ENCODE data around the gene MYPN.
"Not testable (repeated sequence)": the region's sequence is repeated elsewhere in the genome, so short reads cannot be mapped to it uniquely, and the experiment has no call there.

Gene MYPN

GRCh38 chr10:68109331-68109730 is at the start of gene MYPN:
Gene MYPN (plus strand): TSS chr10:68109488. CDS start chr10:68121439, 11,951 bp downstream.
- no peaks in the 10 kb centered on the region for H3K9me3 ChIP-seq (ENCODE audit: control insufficient read depth, insufficient read depth, low read length)
- no peaks in the 10 kb centered on the region for H3K36me3 ChIP-seq (ENCODE audit: insufficient read depth, low read length)
- no peaks in the 10 kb centered on the region; the same call in 1 of the 2 replicates for H3K4me1 ChIP-seq (ENCODE audit: insufficient read depth, low read length)
- no peak within 1 kb of the TSS for H3K9ac ChIP-seq (ENCODE audit: low read depth, low read length)

DNA sequence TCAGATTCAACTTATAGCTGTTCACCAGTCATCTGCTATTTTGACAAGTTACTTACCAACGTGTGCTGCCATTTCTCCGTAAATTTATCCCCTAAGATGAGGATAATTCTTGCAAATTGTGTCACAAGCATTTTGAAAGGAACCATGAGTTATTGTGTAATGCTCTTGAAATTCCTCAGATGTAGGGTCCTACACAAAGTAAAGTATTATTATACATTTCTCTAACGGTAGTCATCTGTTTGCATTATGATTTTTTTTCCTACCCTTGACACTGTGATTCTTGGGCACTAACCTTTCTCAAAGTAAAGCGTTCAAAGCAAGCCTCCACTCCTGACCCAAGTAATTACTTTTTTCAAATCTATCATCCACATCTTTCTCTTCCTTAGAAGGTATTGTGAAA is 42.3 kb upstream of the MYPN start:
- Histone ChIP-seq H3K4me1 (ENCODE audit: insufficient read depth, low read length) (0 out of 2 replicates have a peak, but pooled peaks cover 9% of the 10 kb centered on the region), H3K36me3 (ENCODE audit: insufficient read depth, low read length) (no peaks in the 10 kb centered on the region), H3K9me3 (ENCODE audit: control insufficient read depth, insufficient read depth, low read length) (no peaks in the 10 kb centered on the region), H3K9ac (ENCODE audit: low read depth, low read length) (no peak overlapping the region)

DNA sequence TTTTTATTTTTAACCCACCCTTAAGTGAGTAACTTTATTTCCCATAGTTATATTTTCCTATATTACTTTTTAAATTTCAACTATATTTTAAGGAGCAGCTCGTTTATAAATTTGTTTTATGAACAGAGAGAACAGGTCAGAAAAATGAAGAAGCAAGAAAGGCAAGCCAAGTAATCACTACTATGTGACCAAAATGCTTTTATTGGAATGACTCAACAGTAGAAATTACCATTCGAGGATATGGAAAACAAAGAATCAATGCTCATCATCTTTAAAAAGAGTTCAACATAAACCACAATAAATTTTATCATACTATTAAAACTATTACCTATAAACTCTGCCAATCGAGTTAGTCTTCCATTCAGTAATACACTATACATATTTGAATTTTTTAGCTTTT is 41.8 kb upstream of the MYPN start:
- Histone ChIP-seq H3K9me3 (ENCODE audit: control insufficient read depth, insufficient read depth, low read length) (no peaks in the 10 kb centered on the region), H3K4me1 (ENCODE audit: insufficient read depth, low read length) (0 out of 2 replicates have a peak, but pooled peaks cover 9% of the 10 kb centered on the region), H3K9ac (ENCODE audit: low read depth, low read length) (no peak overlapping the region), H3K36me3 (ENCODE audit: insufficient read depth, low read length) (no peaks in the 10 kb centered on the region)

GRCh38 chr10:68073631-68074030 is 35.7 kb upstream of the MYPN start:
- Histone ChIP-seq H3K36me3 (ENCODE audit: insufficient read depth, low read length) (no peaks in the 10 kb centered on the region), H3K9ac (ENCODE audit: low read depth, low read length) (peak overlapping the region; percentile 99), H3K9me3 (ENCODE audit: control insufficient read depth, insufficient read depth, low read length) (no peaks in the 10 kb centered on the region), H3K4me1 (ENCODE audit: insufficient read depth, low read length) (peaks cover 13% of the 10 kb centered on the region; the same call in 1 of the 2 replicates)

DNA sequence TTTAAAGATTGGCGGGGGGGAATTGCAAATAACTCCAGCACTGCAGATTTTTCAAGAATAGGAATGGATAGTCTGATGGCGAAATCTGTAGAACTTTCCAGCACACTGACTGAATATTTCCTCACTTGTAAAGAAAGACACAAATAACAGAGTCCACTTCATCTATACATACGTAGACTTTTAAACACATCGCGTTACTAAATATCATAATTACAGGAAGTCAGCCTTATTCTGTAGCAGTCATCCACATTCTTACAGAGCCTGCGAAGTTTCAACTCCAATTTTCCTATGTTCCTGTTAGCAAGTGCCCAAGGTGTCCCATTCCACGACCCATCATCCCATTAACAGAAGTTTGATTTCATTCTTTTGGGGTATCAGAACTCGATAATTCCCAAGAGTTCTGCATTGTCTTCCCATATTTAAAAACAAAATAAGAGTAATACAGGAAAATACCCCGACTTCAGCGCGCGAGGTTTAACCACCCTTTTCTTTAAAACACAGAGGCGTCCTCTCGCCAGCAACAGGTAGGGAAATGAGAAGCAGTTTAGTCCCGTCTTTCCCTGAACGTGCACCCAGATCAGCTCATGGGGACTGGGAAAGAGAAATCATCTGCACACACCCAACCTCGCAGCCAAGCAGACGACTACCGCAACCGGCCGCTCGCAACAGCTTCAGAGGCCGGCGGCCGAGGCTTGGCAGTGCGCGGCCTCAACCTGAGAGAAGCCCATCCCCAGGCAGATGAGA is 35.1 kb upstream of the MYPN start:
- peak overlapping the region; percentile 99 for H3K9ac ChIP-seq (ENCODE audit: low read depth, low read length)
- H3K4me1 ChIP-seq (ENCODE audit: insufficient read depth, low read length) = peaks cover 13% of the 10 kb centered on the region; the same call in 1 of the 2 replicates
- H3K36me3 ChIP-seq (ENCODE audit: insufficient read depth, low read length) = no peaks in the 10 kb centered on the region
- H3K9me3 ChIP-seq (ENCODE audit: control insufficient read depth, insufficient read depth, low read length) = no peaks in the 10 kb centered on the region

DNA sequence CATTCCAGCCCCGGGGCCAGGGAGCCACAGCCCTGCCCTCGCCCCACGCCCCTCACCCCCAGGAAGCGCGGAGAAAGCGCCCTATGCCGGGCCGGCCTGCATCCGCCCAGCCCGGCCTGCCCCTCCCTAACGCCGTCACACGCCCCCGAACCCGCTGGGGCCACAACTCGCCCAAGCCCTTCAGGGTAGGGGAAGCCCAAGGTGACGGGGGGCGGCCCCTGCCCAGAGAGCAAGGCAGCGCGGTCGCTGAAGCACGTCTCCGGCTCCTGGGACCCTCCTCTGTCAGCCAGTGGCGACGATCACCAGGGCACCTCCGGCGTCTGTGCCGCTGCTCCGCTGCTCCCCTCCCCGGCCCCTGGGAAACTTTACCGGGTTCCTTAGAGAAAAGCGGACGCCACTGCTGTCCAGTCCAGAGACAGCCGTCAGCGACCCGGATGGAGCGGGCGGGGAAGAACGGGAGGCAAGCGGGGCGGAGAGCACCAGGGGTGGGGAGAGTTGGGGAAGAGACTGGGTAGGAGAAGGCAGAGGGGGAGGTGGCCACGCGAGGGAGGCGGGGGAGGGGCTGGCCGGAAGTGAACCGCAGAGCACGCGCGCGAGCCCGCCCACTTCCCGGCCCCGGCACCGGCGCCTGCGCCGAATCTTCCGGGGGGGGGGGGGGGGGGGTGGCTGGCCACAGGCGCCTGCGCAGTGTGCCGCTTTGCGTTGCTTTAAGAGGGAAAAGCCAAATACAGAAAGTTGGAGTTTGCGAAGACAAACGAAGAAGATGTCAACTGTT is 34.3 kb upstream of the MYPN start, which contains the start of gene HERC4:
Gene HERC4, minus strand, starts transcription at position 509 of the 775 bp plus-strand sequence. CDS start 2,175 bp downstream, outside the sequence.
- Histone ChIP-seq H3K9me3 (ENCODE audit: control insufficient read depth, insufficient read depth, low read length) (no peaks in the 10 kb centered on the region), H3K36me3 (ENCODE audit: insufficient read depth, low read length) (no peaks in the 10 kb centered on the region), H3K4me1 (ENCODE audit: insufficient read depth, low read length) (peaks cover 13% of the 10 kb centered on the region; the same call in 1 of the 2 replicates), H3K9ac (ENCODE audit: low read depth, low read length) (peak within 1 kb of the TSS; percentile 99)

DNA sequence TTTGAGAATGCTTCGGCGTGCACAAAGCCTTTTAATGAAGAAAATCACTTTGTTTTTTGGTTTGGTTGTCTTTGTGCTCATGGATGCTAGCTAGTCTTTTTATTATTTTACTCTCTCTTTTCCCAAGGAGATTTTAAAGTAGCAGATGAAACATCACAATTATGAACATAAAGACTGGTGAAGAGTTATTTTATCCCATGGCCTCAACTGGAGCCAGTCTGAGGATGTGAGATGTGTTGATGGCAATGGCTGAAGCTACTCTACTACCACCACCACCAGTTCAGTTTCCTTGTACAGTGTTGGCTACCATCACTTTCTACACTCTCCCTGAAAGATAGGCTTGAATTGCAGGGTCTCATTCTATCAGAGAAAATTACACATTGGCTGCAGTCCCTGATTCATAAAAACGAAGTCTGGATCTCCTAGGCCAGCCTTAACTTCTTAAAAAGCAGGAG is 33.7 kb upstream of the MYPN start:
- H3K4me1 ChIP-seq (ENCODE audit: insufficient read depth, low read length) = peaks cover 13% of the 10 kb centered on the region; the same call in 1 of the 2 replicates
- H3K9me3 ChIP-seq (ENCODE audit: control insufficient read depth, insufficient read depth, low read length) = no peaks in the 10 kb centered on the region
- peak overlapping the region; percentile 50; the same call in 1 of the 2 replicates for H3K9ac ChIP-seq (ENCODE audit: low read depth, low read length)
- no peaks in the 10 kb centered on the region for H3K36me3 ChIP-seq (ENCODE audit: insufficient read depth, low read length)

DNA sequence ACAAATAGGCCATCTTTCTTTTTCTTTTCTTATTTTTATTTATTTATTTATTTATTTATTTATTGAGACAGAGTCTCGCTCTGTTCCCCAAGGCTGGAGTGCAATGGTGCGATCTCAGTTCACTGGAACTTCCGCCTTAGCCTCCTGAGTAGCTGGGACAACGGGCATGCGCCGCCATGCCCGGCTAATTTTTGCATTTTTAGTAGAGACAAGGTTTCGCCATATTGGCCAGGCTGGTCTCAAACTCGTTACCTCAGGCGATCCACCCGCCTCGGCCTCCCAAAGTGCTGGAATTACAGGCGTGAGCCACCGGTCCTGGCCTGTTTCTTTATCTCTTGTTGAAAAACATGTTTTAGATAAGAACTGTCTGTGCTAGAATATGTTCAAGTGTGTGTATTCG is 33.2 kb upstream of the MYPN start:
- not testable (repeated sequence) for H3K9me3 ChIP-seq (ENCODE audit: control insufficient read depth, insufficient read depth, low read length)
- H3K4me1 ChIP-seq (ENCODE audit: insufficient read depth, low read length) = peaks cover 11% of the 10 kb centered on the region; the same call in 1 of the 2 replicates

GRCh38 chr10:68077026-68077425 is 32.3 kb upstream of the MYPN start:
- Histone ChIP-seq H3K9me3 (ENCODE audit: control insufficient read depth, insufficient read depth, low read length) (no peaks in the 10 kb centered on the region), H3K4me1 (ENCODE audit: insufficient read depth, low read length) (peaks cover 4% of the 10 kb centered on the region; the same call in 1 of the 2 replicates), H3K9ac (ENCODE audit: low read depth, low read length) (no peak overlapping the region), H3K36me3 (ENCODE audit: insufficient read depth, low read length) (no peaks in the 10 kb centered on the region)

More for the DNA sequence above, 33.2 kb upstream of the MYPN start:
- H3K36me3 ChIP-seq (ENCODE audit: insufficient read depth, low read length); H3K9ac ChIP-seq (ENCODE audit: low read depth, low read length): not testable (repeated sequence)

DNA sequence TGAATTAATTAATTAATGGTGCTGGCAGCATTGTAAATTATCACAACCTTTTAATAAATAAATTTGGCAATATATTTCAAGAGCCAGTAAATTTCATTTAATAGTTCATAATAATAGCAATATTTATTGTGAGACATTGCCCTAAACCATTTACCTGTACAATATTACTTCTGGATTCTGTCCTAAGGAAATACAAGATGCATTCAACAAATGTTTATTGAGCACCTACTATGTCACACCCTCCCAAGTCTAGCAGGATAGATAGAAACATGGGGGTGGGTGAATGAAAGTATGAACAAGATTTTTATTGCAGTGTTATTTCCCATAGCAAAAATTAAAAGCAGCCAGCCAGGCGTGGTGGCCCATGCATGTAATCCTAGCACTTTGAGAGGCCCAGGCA is 29.9 kb upstream of the MYPN start:
- H3K36me3 ChIP-seq (ENCODE audit: insufficient read depth, low read length) = no peaks in the 10 kb centered on the region
- H3K9me3 ChIP-seq (ENCODE audit: control insufficient read depth, insufficient read depth, low read length) = no peaks in the 10 kb centered on the region
- H3K4me1 ChIP-seq (ENCODE audit: insufficient read depth, low read length) = peaks cover 4% of the 10 kb centered on the region; the same call in 1 of the 2 replicates
- H3K9ac ChIP-seq (ENCODE audit: low read depth, low read length) = no peak overlapping the region

DNA sequence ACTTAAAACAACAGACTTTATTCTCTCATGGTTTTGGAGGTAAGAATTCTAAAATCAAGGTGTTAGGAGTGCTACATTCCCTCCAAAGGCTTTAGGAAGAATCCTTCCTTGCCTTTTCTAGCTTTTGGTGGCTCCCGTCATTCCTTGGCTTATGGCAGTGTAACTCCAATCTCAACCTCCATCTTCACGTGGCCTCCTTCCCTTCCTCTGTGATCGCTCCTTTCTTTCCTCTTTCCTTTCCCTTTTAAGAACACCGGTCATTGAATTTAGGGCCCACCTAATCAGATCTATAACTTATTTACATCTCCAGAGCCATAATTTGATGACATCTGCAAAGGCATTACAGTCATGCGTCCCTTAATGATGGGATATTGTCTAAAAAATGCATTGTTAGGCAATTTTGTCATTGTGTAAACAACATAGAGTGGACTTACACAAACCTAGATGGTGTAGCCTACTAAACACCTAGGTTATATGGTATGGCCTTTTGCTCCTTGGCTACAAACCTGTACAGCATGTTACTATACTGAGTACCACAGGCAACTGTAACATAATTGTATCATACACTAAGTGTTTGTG is 28.3 kb upstream of the MYPN start:
- H3K9me3 ChIP-seq (ENCODE audit: control insufficient read depth, insufficient read depth, low read length) = no peaks in the 10 kb centered on the region
- H3K4me1 ChIP-seq (ENCODE audit: insufficient read depth, low read length) = peaks cover 5% of the 10 kb centered on the region; the same call in 1 of the 2 replicates
- H3K36me3 ChIP-seq (ENCODE audit: insufficient read depth, low read length) = no peaks in the 10 kb centered on the region
- no peak overlapping the region for H3K9ac ChIP-seq (ENCODE audit: low read depth, low read length)

- H3K9me3 ChIP-seq (ENCODE audit: control insufficient read depth, insufficient read depth, low read length) = no peaks in the 10 kb centered on the region
- no peak overlapping the region for H3K9ac ChIP-seq (ENCODE audit: low read depth, low read length)
- no peaks in the 10 kb centered on the region for H3K36me3 ChIP-seq (ENCODE audit: insufficient read depth, low read length)
- H3K4me1 ChIP-seq (ENCODE audit: insufficient read depth, low read length) = peaks cover 9% of the 10 kb centered on the region
These were observed 27.4 kb upstream of the MYPN start for GRCh38 chr10:68081916-68082315.

DNA sequence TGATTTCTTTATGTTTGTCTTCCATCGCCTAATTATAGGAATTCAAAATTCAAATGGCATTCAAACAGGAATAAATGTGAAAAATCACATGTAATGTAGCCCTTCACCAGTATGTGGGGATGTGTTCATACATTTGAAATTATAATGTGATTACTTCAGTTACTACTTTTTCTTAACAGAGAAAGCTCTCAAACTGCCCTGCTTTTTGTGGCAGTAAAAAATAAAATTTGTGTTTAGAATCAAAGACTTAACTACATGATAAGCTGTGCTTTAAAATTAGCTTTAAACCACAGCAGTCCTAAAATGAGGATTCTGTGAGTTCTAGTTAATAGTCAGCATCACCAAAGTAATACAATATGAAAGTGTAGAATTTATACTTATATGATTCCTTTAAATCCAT is 26.4 kb upstream of the MYPN start:
- Histone ChIP-seq H3K36me3 (ENCODE audit: insufficient read depth, low read length) (no peaks in the 10 kb centered on the region), H3K9me3 (ENCODE audit: control insufficient read depth, insufficient read depth, low read length) (no peaks in the 10 kb centered on the region), H3K4me1 (ENCODE audit: insufficient read depth, low read length) (peaks cover 12% of the 10 kb centered on the region), H3K9ac (ENCODE audit: low read depth, low read length) (no peak overlapping the region)

GRCh38 chr10:68083953-68084352 is 25.3 kb upstream of the MYPN start:
- Histone ChIP-seq H3K36me3 (ENCODE audit: insufficient read depth, low read length) (no peaks in the 10 kb centered on the region), H3K9me3 (ENCODE audit: control insufficient read depth, insufficient read depth, low read length) (no peaks in the 10 kb centered on the region), H3K4me1 (ENCODE audit: insufficient read depth, low read length) (peaks cover 18% of the 10 kb centered on the region), H3K9ac (ENCODE audit: low read depth, low read length) (no peak overlapping the region; the same call in 1 of the 2 replicates)
